Measurements from ENCODE around the gene KMT2A. TPM values are rescaled to one million over a fixed set of nuclear protein-coding genes. Genes with fewer than 3 reads are reported as not detected.
A peak's percentile ranks its signal among the peaks of the same experiment; 100 is the strongest.

The KMT2A gene
- total and polyA plus RNA-seq, 12 donors, result 9.5 to 107 (median 42.5) TPM

GRCh38 chr11:118438314-118438931, 2.1 kb downstream of the KMT2A start:
- peak overlapping the region in 2 of 4 donors; percentile 23 to 80 for H3K4me3 ChIP-seq
- DNase-seq, result peak; percentile 54 to 85 (median 77)
- intact Hi-C loops (cut with DNase I), result loop anchor here in 1 of 2 donors (5.0 kb wide), 1 partner anchor 36 kb away; the partner anchor contains the start of gene ATP5MG
- H3K27ac ChIP-seq, result peak overlapping the region; percentile 70 to 98 (median 83)
- H3K36me3 ChIP-seq (replicated peaks in 1 of 2), result no peaks in the 10 kb centered on the region
- peaks cover 25 to 48% of the 10 kb centered on the region in 2 donors for H3K4me1 ChIP-seq (replicated peaks in 1 of 2)
- no peaks in the 10 kb centered on the region for H3K27me3 ChIP-seq
- WGBS, 4 donors, result 0 to 1% (median 1%) methylated on average over 14 of the region's 14 CpGs
- no peaks in the 10 kb centered on the region for H3K9me3 ChIP-seq (replicated peaks in 1 of 3)
- peak in 1 of 2 donors; percentile 79 for TF ChIP-seq POLR2A (IDR thresholded peaks at IDR 0.05)
- TF ChIP-seq CTCF (IDR thresholded peaks at IDR 0.05), result no peak

DNA sequence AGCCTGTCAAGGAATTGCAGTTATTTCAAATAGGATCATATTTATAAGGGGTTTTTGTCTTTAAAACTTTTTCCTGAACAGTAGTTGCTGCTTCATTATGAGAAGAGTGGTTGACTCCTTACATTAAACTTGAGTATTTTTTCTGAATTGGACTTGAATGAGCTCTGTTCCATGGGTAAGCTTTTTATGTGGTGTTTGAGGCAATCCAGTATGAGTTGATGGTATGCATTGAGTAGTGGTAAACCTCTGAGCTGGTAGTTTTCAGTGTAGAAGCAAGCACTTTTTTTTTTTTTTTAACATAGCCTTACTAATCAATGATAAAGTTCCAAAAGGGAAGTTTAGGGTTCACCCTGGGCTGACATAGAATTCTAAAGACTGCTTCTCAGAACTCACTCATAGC, 3.4 kb downstream of the KMT2A start:
- H3K27me3 ChIP-seq, result no peaks in the 10 kb centered on the region
- no peak for DNase-seq
- peaks cover 18 to 48% of the 10 kb centered on the region in 2 donors for H3K4me1 ChIP-seq (replicated peaks in 1 of 2)
- H3K9me3 ChIP-seq (replicated peaks in 1 of 3), result no peaks in the 10 kb centered on the region
- no peaks in the 10 kb centered on the region for H3K36me3 ChIP-seq (replicated peaks in 1 of 2)
- TF ChIP-seq POLR2A (IDR thresholded peaks at IDR 0.05) (no peak), CTCF (IDR thresholded peaks at IDR 0.05) (no peak)
- H3K4me3 ChIP-seq, result no peak overlapping the region
- H3K27ac ChIP-seq, result peak overlapping the region in 1 of 5 donors; percentile 94
- intact Hi-C loops (cut with DNase I), result loop anchor here in 1 of 2 donors (5.0 kb wide), 1 partner anchor 37 kb away; the partner anchor contains the start of gene ATP5MG

GRCh38 chr11:118441770-118442275, 5.5 kb downstream of the KMT2A start:
- no peak for DNase-seq
- no peak for TF ChIP-seq POLR2A (IDR thresholded peaks at IDR 0.05)
- TF ChIP-seq CTCF (IDR thresholded peaks at IDR 0.05), result no peak
- 45 to 64% (median 50%) methylated on average over 3 of the region's 3 CpGs for WGBS, 4 donors
- H3K36me3 ChIP-seq (replicated peaks in 1 of 2), result no peaks in the 10 kb centered on the region
- peaks cover 18 to 48% of the 10 kb centered on the region in 2 donors for H3K4me1 ChIP-seq (replicated peaks in 1 of 2)
- no peak overlapping the region for H3K4me3 ChIP-seq
- no peaks in the 10 kb centered on the region for H3K27me3 ChIP-seq
- no peaks in the 10 kb centered on the region for H3K9me3 ChIP-seq (replicated peaks in 1 of 3)
- no peak overlapping the region for H3K27ac ChIP-seq
- intact Hi-C loops (cut with DNase I), result no loop called here

GRCh38 chr11:118442301-118442700, 6.0 kb downstream of the KMT2A start:
- peaks cover 18 to 48% of the 10 kb centered on the region in 2 donors for H3K4me1 ChIP-seq (replicated peaks in 1 of 2)
- no peaks in the 10 kb centered on the region for H3K27me3 ChIP-seq
- intact Hi-C loops (cut with DNase I), result no loop called here
- WGBS, 4 donors, result 47 to 50% (median 47%) methylated on average over 3 of the region's 3 CpGs
- no peak overlapping the region for H3K4me3 ChIP-seq
- H3K27ac ChIP-seq, result no peak overlapping the region
- H3K9me3 ChIP-seq (replicated peaks in 1 of 3), result no peaks in the 10 kb centered on the region
- TF ChIP-seq CTCF (IDR thresholded peaks at IDR 0.05) (no peak), POLR2A (IDR thresholded peaks at IDR 0.05) (no peak)
- no peak for DNase-seq
- H3K36me3 ChIP-seq (replicated peaks in 1 of 2), result no peaks in the 10 kb centered on the region
